H1 (cell line): ENCODE measurements around the gene COQ8B. TPM values are rescaled to one million over a fixed set of nuclear protein-coding genes. Genes with fewer than 3 reads are reported as not detected.

Experiments
- ATF3 ChIP-seq: IDR thresholded peaks from 2 replicates; pipeline ENCODE4 v1.6.1; 2011; ENCODE audit warnings: low read depth, mild to moderate bottlenecking, low read length; ENCODE audit not compliant: insufficient read depth
- BACH1 ChIP-seq: IDR thresholded peaks from 2 replicates; pipeline ENCODE4 v1.6.1; 2012; ENCODE audit warnings: low read length, improper control_type of control experiment
- BCL11A ChIP-seq, 2 experiments: IDR thresholded peaks; one replicate each; pipeline ENCODE4 v1.6.1; 2011; ENCODE audit warnings: low read depth in 2 of 2, low read length in 2 of 2, mild to moderate bottlenecking in 2 of 2
- BRCA1 ChIP-seq: IDR thresholded peaks from 2 replicates; pipeline ENCODE4 v1.6.1; 2012; ENCODE audit warnings: low read depth, low read length, improper control_type of control experiment
- CHD2 ChIP-seq: IDR thresholded peaks from 2 replicates; pipeline ENCODE4 v1.6.1; 2012; ENCODE audit warnings: low read length, improper control_type of control experiment
- CTBP2 ChIP-seq: IDR thresholded peaks from 2 replicates; pipeline ENCODE4 v1.7.0; 2011; ENCODE audit warnings: borderline replicate concordance, mild to moderate bottlenecking, moderate library complexity, mixed read lengths, low read length; ENCODE audit not compliant: insufficient read depth, insufficient read length
- CTCF ChIP-seq, 3 experiments: IDR thresholded peaks; 1 replicate in 2 of 3; 2 replicates in 1 of 3; pipeline versions ENCODE4 v1.5.1 to v1.6.1; 2011; ENCODE audit warnings: low read length in 3 of 3, mild to moderate bottlenecking in 3 of 3, inconsistent platforms in 2 of 3, low read depth in 1 of 3, moderate library complexity in 1 of 3; ENCODE audit not compliant: insufficient read depth in 1 of 3; ENCODE audit errors: control extremely low read depth in 1 of 3
- FOSL1 ChIP-seq: IDR thresholded peaks from 2 replicates; pipeline ENCODE4 v1.6.1; 2011; ENCODE audit warnings: mild to moderate bottlenecking, low read depth, low read length, moderate library complexity; ENCODE audit not compliant: insufficient read depth
- GABPA ChIP-seq: IDR thresholded peaks from 2 replicates; pipeline ENCODE4 v1.6.1; 2011; ENCODE audit warnings: mild to moderate bottlenecking, low read length, moderate library complexity, borderline replicate concordance; ENCODE audit not compliant: insufficient read depth
- KDM1A ChIP-seq: fragments of 200-600, 300-600 bp; sonication (generic); IDR thresholded peaks from 2 replicates; pipeline ENCODE4 v1.7.1; 2016; ENCODE audit warnings: mild to moderate bottlenecking, low read length, borderline replicate concordance
- KDM5A ChIP-seq: fragments of 200-600 bp; IDR thresholded peaks from 2 replicates; pipeline ENCODE4 v1.7.1; 2012; ENCODE audit warnings: mild to moderate bottlenecking, low read length, inconsistent platforms, mixed read lengths
- MAFK ChIP-seq: IDR thresholded peaks from 2 replicates; pipeline ENCODE4 v1.6.1; 2012; ENCODE audit warnings: low read depth, mild to moderate bottlenecking, improper control_type of control experiment, low read length
- NRF1 ChIP-seq: IDR thresholded peaks from 2 replicates; pipeline ENCODE4 v1.6.1; 2011; ENCODE audit warnings: mild to moderate bottlenecking, low read depth, low read length, improper control_type of control experiment
- POLR2A ChIP-seq, 2 experiments: IDR thresholded peaks; 1 replicate in 1 of 2; 2 replicates in 1 of 2; pipeline ENCODE4 v1.6.1; 2011; ENCODE audit warnings: low read depth in 2 of 2, low read length in 2 of 2, mild to moderate bottlenecking in 2 of 2; ENCODE audit errors: control extremely low read depth in 1 of 2
- SAP30 ChIP-seq: fragments of 300-600 bp; sonication (generic); IDR thresholded peaks from 2 replicates; pipeline ENCODE4 v1.7.1; 2012; ENCODE audit warnings: low read length, moderate library complexity, mild to moderate bottlenecking, inconsistent platforms; ENCODE audit not compliant: insufficient read depth, insufficient replicate concordance
- SIRT6 ChIP-seq: IDR thresholded peaks from one replicate; pipeline ENCODE4 v1.7.1; 2012; ENCODE audit warnings: low read length, inconsistent platforms
- TBP ChIP-seq: IDR thresholded peaks from 2 replicates; pipeline ENCODE4 v1.6.1; 2011; ENCODE audit warnings: low read depth, low read length, improper control_type of control experiment
- polyA plus RNA-seq, 7 experiments: library from polyadenylated mRNA; depleted of rRNA in 3 of 7; stranded (reverse) in 5 of 7; unstranded in 2 of 7; fragments of >200 nt in 5 of 7; fragments of 200-250 nt in 2 of 7; gene quantifications; 1 replicate in 5 of 7; 2 replicates in 1 of 7; 4 replicates in 1 of 7; pipeline versions ENCODE4 v1.2.1 to v1.2.3, GENCODE V29; 2011 to 2013; ENCODE audit warnings: missing spikeins in 2 of 7, mixed read lengths in 2 of 7
- total RNA-seq: library from RNA; stranded (reverse); fragmentation: NEBNext Ultra II Directional; extraction: Animal tissue kit (Norgen Biotek cat#: 25700); gene quantifications from 2 replicates; pipeline ENCODE4 v1.2.1, GENCODE V29; 2021
- TF ChIP-seq, protein P1 (sequence below): IDR thresholded peaks from 2 replicates; pipeline ENCODE4 v1.6.1; 2012; ENCODE audit warnings: inconsistent platforms
- TF ChIP-seq, protein P2 (sequence below): IDR thresholded peaks from 2 replicates; pipeline ENCODE4 v1.6.1; 2012; ENCODE audit warnings: low read length, inconsistent platforms

Gene COQ8B
- total and polyA plus RNA-seq, 2 of the 8 experiments (the other 6 are each of a cell fraction or from before 2014, with no cell fraction given), result 41.7 to 46.1 TPM

DNA sequence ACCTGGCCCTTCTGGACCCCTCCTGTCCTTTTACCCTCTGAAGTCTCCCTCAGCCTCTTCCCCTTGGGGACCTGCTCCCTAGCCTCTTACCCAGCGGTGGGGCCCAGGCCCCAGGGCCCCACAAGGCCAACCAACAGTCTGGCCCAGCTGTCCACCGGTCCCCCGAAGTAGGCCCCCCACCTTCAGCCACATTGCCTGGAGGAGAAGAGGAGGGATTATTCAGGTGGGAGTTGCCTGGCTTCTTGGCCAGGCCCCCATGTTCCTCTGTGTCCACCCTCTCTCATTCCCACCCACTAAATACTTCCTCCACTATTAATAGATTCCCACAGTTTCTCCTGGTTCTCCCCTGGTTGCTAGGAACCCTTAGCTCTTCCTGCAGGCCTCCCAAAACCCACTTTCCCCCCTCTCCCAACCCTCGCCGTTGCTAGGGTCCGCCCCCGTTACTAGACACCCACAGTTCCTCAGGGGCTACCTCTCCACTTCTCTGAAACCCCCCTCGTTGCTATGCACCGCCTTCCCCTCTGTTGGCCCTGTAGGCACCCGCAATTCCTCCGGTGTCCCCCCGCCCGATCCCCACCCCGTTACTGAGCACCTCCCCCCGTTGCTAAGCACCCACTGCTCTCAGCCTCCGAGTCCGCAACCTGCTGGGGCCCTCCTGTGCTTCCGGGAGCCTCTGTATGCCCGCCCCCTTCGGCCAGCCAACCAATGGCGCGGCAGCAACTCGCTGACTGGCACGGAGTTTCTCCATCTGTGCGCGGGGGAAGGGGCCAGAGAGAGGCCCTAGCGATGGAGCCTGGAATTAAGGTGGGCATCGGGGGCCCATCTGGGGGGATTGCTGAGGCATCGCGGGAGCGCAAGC, 2.0 kb downstream of the COQ8B start (continued):
- no peak for TF ChIP-seq FOSL1
- TF ChIP-seq CHD2, result peak; percentile 68
- no peak for TF ChIP-seq BCL11A (IDR thresholded peaks at IDR 0.05; ENCODE audit: low read depth in 2 of 2, low read length in 2 of 2)
- TF ChIP-seq POLR2A (IDR thresholded peaks at IDR 0.05; ENCODE audit: control extremely low read depth in 1 of 2, low read depth in 2 of 2, low read length in 2 of 2), result 0 out of 3 replicates have a peak, but pooled peaks of 1 of the 2 experiments have one; percentile 54
- TF ChIP-seq BRCA1, result no peak
- TF ChIP-seq SAP30, result no peak
- TF ChIP-seq, protein P1, sequence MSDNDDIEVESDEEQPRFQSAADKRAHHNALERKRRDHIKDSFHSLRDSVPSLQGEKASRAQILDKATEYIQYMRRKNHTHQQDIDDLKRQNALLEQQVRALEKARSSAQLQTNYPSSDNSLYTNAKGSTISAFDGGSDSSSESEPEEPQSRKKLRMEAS, result 0 out of 2 replicates have a peak, but pooled peaks have one; percentile 7
- no peak for TF ChIP-seq KDM1A
- TF ChIP-seq SIRT6, result no peak
- no peak for TF ChIP-seq CTBP2
- TF ChIP-seq MAFK, result no peak
- TF ChIP-seq BACH1, result no peak
- TF ChIP-seq GABPA, result peak; percentile 74; the same call in 1 of the 2 replicates
- no peak for TF ChIP-seq TBP
- no peak for TF ChIP-seq KDM5A
- no peak for TF ChIP-seq NRF1
- TF ChIP-seq CTCF (IDR thresholded peaks at IDR 0.05; ENCODE audit: control extremely low read depth in 1 of 3, insufficient read depth in 1 of 3, low read depth in 1 of 3, low read length in 3 of 3), result no peak
- TF ChIP-seq, protein P2, sequence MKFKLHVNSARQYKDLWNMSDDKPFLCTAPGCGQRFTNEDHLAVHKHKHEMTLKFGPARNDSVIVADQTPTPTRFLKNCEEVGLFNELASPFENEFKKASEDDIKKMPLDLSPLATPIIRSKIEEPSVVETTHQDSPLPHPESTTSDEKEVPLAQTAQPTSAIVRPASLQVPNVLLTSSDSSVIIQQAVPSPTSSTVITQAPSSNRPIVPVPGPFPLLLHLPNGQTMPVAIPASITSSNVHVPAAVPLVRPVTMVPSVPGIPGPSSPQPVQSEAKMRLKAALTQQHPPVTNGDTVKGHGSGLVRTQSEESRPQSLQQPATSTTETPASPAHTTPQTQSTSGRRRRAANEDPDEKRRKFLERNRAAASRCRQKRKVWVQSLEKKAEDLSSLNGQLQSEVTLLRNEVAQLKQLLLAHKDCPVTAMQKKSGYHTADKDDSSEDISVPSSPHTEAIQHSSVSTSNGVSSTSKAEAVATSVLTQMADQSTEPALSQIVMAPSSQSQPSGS, result no peak
- TF ChIP-seq ATF3, result no peak
